Measurements from ENCODE around the gene PLEKHA8. TPM values are rescaled to one million over a fixed set of nuclear protein-coding genes. Genes with fewer than 3 reads are reported as not detected.

PLEKHA8 gene
- total and polyA plus RNA-seq, 2 of the 8 experiments (the other 6 are each of a cell fraction or from before 2014, with no cell fraction given), result 10.7 to 44.0 TPM

DNA sequence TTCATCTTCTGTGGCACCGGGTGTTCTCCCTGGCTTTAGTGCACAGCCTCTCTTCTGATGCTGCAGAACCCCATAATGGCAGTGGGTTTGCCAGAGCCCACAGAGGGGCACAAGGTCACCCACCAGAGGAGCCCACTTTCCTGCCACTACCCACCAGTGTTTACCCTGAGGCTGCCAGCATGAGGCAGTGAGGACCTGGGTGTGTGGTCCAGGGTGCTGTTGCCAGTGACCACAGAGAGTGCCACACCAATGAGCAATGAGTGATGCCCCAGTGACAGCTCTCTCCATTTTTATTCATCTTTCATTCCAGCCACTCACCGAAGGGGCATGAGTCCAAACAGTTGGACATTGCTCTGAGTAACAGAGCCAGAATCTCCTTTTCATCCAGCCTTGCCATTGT is 141.4 kb downstream of the PLEKHA8 start (continued):
- TF ChIP-seq, protein P1, sequence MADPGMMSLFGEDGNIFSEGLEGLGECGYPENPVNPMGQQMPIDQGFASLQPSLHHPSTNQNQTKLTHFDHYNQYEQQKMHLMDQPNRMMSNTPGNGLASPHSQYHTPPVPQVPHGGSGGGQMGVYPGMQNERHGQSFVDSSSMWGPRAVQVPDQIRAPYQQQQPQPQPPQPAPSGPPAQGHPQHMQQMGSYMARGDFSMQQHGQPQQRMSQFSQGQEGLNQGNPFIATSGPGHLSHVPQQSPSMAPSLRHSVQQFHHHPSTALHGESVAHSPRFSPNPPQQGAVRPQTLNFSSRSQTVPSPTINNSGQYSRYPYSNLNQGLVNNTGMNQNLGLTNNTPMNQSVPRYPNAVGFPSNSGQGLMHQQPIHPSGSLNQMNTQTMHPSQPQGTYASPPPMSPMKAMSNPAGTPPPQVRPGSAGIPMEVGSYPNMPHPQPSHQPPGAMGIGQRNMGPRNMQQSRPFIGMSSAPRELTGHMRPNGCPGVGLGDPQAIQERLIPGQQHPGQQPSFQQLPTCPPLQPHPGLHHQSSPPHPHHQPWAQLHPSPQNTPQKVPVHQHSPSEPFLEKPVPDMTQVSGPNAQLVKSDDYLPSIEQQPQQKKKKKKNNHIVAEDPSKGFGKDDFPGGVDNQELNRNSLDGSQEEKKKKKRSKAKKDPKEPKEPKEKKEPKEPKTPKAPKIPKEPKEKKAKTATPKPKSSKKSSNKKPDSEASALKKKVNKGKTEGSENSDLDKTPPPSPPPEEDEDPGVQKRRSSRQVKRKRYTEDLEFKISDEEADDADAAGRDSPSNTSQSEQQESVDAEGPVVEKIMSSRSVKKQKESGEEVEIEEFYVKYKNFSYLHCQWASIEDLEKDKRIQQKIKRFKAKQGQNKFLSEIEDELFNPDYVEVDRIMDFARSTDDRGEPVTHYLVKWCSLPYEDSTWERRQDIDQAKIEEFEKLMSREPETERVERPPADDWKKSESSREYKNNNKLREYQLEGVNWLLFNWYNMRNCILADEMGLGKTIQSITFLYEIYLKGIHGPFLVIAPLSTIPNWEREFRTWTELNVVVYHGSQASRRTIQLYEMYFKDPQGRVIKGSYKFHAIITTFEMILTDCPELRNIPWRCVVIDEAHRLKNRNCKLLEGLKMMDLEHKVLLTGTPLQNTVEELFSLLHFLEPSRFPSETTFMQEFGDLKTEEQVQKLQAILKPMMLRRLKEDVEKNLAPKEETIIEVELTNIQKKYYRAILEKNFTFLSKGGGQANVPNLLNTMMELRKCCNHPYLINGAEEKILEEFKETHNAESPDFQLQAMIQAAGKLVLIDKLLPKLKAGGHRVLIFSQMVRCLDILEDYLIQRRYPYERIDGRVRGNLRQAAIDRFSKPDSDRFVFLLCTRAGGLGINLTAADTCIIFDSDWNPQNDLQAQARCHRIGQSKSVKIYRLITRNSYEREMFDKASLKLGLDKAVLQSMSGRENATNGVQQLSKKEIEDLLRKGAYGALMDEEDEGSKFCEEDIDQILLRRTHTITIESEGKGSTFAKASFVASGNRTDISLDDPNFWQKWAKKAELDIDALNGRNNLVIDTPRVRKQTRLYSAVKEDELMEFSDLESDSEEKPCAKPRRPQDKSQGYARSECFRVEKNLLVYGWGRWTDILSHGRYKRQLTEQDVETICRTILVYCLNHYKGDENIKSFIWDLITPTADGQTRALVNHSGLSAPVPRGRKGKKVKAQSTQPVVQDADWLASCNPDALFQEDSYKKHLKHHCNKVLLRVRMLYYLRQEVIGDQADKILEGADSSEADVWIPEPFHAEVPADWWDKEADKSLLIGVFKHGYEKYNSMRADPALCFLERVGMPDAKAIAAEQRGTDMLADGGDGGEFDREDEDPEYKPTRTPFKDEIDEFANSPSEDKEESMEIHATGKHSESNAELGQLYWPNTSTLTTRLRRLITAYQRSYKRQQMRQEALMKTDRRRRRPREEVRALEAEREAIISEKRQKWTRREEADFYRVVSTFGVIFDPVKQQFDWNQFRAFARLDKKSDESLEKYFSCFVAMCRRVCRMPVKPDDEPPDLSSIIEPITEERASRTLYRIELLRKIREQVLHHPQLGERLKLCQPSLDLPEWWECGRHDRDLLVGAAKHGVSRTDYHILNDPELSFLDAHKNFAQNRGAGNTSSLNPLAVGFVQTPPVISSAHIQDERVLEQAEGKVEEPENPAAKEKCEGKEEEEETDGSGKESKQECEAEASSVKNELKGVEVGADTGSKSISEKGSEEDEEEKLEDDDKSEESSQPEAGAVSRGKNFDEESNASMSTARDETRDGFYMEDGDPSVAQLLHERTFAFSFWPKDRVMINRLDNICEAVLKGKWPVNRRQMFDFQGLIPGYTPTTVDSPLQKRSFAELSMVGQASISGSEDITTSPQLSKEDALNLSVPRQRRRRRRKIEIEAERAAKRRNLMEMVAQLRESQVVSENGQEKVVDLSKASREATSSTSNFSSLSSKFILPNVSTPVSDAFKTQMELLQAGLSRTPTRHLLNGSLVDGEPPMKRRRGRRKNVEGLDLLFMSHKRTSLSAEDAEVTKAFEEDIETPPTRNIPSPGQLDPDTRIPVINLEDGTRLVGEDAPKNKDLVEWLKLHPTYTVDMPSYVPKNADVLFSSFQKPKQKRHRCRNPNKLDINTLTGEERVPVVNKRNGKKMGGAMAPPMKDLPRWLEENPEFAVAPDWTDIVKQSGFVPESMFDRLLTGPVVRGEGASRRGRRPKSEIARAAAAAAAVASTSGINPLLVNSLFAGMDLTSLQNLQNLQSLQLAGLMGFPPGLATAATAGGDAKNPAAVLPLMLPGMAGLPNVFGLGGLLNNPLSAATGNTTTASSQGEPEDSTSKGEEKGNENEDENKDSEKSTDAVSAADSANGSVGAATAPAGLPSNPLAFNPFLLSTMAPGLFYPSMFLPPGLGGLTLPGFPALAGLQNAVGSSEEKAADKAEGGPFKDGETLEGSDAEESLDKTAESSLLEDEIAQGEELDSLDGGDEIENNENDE (IDR thresholded peaks at IDR 0.05; ENCODE audit: insufficient replicate concordance, low read length), result no peak
- no peak for TF ChIP-seq BCL11A (IDR thresholded peaks at IDR 0.05; ENCODE audit: low read depth in 2 of 2, low read length in 2 of 2)
- TF ChIP-seq KDM5A (IDR thresholded peaks at IDR 0.05; ENCODE audit: low read length), result no peak
- TF ChIP-seq CBX8 (IDR thresholded peaks at IDR 0.05; ENCODE audit: borderline replicate concordance, low read depth, low read length), result no peak
- no peak for TF ChIP-seq CTBP2 (IDR thresholded peaks at IDR 0.05; ENCODE audit: borderline replicate concordance, insufficient read depth, insufficient read length, low read length)
- no peak for TF ChIP-seq RXRA (IDR thresholded peaks at IDR 0.05; ENCODE audit: insufficient read depth, low read depth, low read length)
- TF ChIP-seq NRF1 (IDR thresholded peaks at IDR 0.05; ENCODE audit: low read depth, low read length), result no peak
- no peak for TF ChIP-seq TCF12 (IDR thresholded peaks at IDR 0.05; ENCODE audit: low read depth, low read length)
- TF ChIP-seq SAP30 (IDR thresholded peaks at IDR 0.05; ENCODE audit: insufficient read depth, insufficient replicate concordance, low read length), result no peak
